Measurements from ENCODE around the gene DSCAM.

DSCAM gene

GRCh38 chr21:40152476-40152875, 694.5 kb downstream of the DSCAM start:
- no peak for DNase-seq

- no peak for DNase-seq
Measured at GRCh38 chr21:40151611-40152010, 695.3 kb downstream of the DSCAM start.

GRCh38 chr21:40146216-40146837, 700.6 kb downstream of the DSCAM start:
- DNase-seq: no peak

- DNase-seq: peak; percentile 9
Measured at GRCh38 chr21:40143822-40144525, 703.0 kb downstream of the DSCAM start.

- DNase-seq: no peak
Measured at GRCh38 chr21:40141621-40142020, 705.3 kb downstream of the DSCAM start.

- no peak for DNase-seq
Measured at GRCh38 chr21:40140675-40141074, 706.3 kb downstream of the DSCAM start.

- no peak for DNase-seq
Measured at GRCh38 chr21:40139636-40140035, 707.3 kb downstream of the DSCAM start.

GRCh38 chr21:40136571-40136970, 710.4 kb downstream of the DSCAM start:
- no peak for DNase-seq

- no peak for DNase-seq
Measured at GRCh38 chr21:40134731-40135492, 712.0 kb downstream of the DSCAM start.

GRCh38 chr21:40130476-40130875, 716.5 kb downstream of the DSCAM start:
- no peak for DNase-seq

GRCh38 chr21:40129809-40130208, 717.1 kb downstream of the DSCAM start:
- no peak for DNase-seq

GRCh38 chr21:40128891-40129290, 718.1 kb downstream of the DSCAM start:
- no peak for DNase-seq

- no peak for DNase-seq
Measured at GRCh38 chr21:40120940-40121575, 725.9 kb downstream of the DSCAM start.

- DNase-seq: no peak
Measured at GRCh38 chr21:40118527-40118926, 728.4 kb downstream of the DSCAM start.

- DNase-seq: no peak
Measured at GRCh38 chr21:40117236-40117635, 729.7 kb downstream of the DSCAM start.

GRCh38 chr21:40115775-40116174, 731.2 kb downstream of the DSCAM start:
- DNase-seq: no peak

- no peak for DNase-seq
Measured at GRCh38 chr21:40102682-40103081, 744.3 kb downstream of the DSCAM start.

- DNase-seq: no peak
Measured at GRCh38 chr21:40099809-40100208, 747.1 kb downstream of the DSCAM start.

- DNase-seq: no peak
Measured at GRCh38 chr21:40095477-40095876, 751.5 kb downstream of the DSCAM start.

GRCh38 chr21:40080385-40080784, 766.6 kb downstream of the DSCAM start:
- no peak for DNase-seq

- DNase-seq: no peak
Measured at GRCh38 chr21:40074710-40075109, 772.2 kb downstream of the DSCAM start.

GRCh38 chr21:40074198-40074597, 772.8 kb downstream of the DSCAM start:
- no peak for DNase-seq

- no peak for DNase-seq
Measured at GRCh38 chr21:40073642-40074041, 773.3 kb downstream of the DSCAM start.

GRCh38 chr21:40070871-40071270, 776.1 kb downstream of the DSCAM start:
- no peak for DNase-seq
